ENCODE data around the gene CLIC6.

Gene CLIC6

GRCh38 chr21:34668803-34669148 lies at the start of gene CLIC6:
CLIC6 (plus strand) TSS chr21:34668994; CDS start chr21:34669389, 395 bp downstream.
- no peak for DNase-seq (ENCODE audit: low read depth, low spot score)

GRCh38 chr21:34619841-34620665 lies 48.7 kb upstream of the CLIC6 start:
- DNase-seq (ENCODE audit: low read depth, low spot score): no peak

GRCh38 chr21:34621434-34622350 lies 47.1 kb upstream of the CLIC6 start:
- no peak for DNase-seq (ENCODE audit: low read depth, low spot score)

- no peak for DNase-seq (ENCODE audit: low read depth, low spot score)
Measured at GRCh38 chr21:34623516-34623915, 45.3 kb upstream of the CLIC6 start.

- DNase-seq (ENCODE audit: low read depth, low spot score): no peak
Measured at GRCh38 chr21:34625030-34625593, 43.7 kb upstream of the CLIC6 start.

- DNase-seq (ENCODE audit: low read depth, low spot score): no peak
Measured at GRCh38 chr21:34626131-34626530, 42.7 kb upstream of the CLIC6 start.

GRCh38 chr21:34630536-34631143 lies 38.2 kb upstream of the CLIC6 start:
- no peak for DNase-seq (ENCODE audit: low read depth, low spot score)

- no peak for DNase-seq (ENCODE audit: low read depth, low spot score)
Measured at GRCh38 chr21:34632498-34632897, 36.3 kb upstream of the CLIC6 start.

GRCh38 chr21:34635307-34635706 lies 33.5 kb upstream of the CLIC6 start:
- DNase-seq (ENCODE audit: low read depth, low spot score): no peak

GRCh38 chr21:34636961-34637360 lies 31.8 kb upstream of the CLIC6 start:
- no peak for DNase-seq (ENCODE audit: low read depth, low spot score)

- no peak for DNase-seq (ENCODE audit: low read depth, low spot score)
Measured at GRCh38 chr21:34639250-34639649, 29.5 kb upstream of the CLIC6 start.

GRCh38 chr21:34639882-34640788 lies 28.7 kb upstream of the CLIC6 start:
- DNase-seq (ENCODE audit: low read depth, low spot score): no peak

- DNase-seq (ENCODE audit: low read depth, low spot score): no peak
Measured at GRCh38 chr21:34640858-34641257, 27.9 kb upstream of the CLIC6 start.

GRCh38 chr21:34642211-34643075 lies 26.4 kb upstream of the CLIC6 start:
- no peak for DNase-seq (ENCODE audit: low read depth, low spot score)

- no peak for DNase-seq (ENCODE audit: low read depth, low spot score)
Measured at GRCh38 chr21:34644825-34645224, 24.0 kb upstream of the CLIC6 start.

- no peak for DNase-seq (ENCODE audit: low read depth, low spot score)
Measured at GRCh38 chr21:34647555-34647954, 21.2 kb upstream of the CLIC6 start.

GRCh38 chr21:34648739-34649297 lies 20.0 kb upstream of the CLIC6 start:
- no peak for DNase-seq (ENCODE audit: low read depth, low spot score)

- no peak for DNase-seq (ENCODE audit: low read depth, low spot score)
Measured at GRCh38 chr21:34649400-34649799, 19.4 kb upstream of the CLIC6 start.

GRCh38 chr21:34650861-34651431 lies 17.8 kb upstream of the CLIC6 start:
- no peak for DNase-seq (ENCODE audit: low read depth, low spot score)

Data from iPS DF 19.7 (cell line).